ENCODE data around the gene NOP53. TPM values are rescaled to one million over a fixed set of nuclear protein-coding genes. Genes with fewer than 3 reads are reported as not detected.

Gene NOP53
- total RNA-seq, 4 donors from 2014 or later = 350 to 500 (median 454) TPM

DNA sequence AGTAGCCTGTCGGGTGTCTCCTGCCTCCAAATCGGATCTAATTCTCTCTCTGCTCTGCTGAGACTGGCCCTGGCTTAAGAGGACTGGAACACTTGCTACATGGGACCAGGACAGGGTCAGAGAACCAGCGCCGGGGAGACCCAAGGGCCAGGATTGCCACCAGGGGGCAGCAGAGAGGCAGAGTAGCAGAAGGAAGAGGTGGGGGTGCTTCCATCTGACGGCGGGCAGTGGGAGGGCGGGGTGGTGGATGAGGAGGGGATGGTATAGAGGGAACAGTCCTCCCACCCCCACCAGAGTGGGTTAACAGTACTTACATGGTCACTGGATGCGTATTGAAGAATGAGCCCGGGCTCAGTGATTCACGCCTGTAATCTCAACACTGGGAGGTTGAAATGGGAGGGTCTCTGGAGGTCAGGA lies 45.1 kb downstream of the NOP53 start:
- intact Hi-C loops (cut with DNase I) = no loop called here
- Histone ChIP-seq H3K4me1 (peaks cover 0 to 31% (median 27%) of the 10 kb centered on the region in 4 donors), H3K27ac (replicated peaks in 1 of 4) (no peak overlapping the region), H3K9me3 (no peaks in the 10 kb centered on the region), H3K4me3 (no peak overlapping the region), H3K27me3 (no peaks in the 10 kb centered on the region), H3K36me3 (peaks cover 6 to 26% (median 18%) of the 10 kb centered on the region in 4 donors)
- no peak for TF ChIP-seq EP300 (IDR thresholded peaks at IDR 0.05)
- TF ChIP-seq, protein P1, sequence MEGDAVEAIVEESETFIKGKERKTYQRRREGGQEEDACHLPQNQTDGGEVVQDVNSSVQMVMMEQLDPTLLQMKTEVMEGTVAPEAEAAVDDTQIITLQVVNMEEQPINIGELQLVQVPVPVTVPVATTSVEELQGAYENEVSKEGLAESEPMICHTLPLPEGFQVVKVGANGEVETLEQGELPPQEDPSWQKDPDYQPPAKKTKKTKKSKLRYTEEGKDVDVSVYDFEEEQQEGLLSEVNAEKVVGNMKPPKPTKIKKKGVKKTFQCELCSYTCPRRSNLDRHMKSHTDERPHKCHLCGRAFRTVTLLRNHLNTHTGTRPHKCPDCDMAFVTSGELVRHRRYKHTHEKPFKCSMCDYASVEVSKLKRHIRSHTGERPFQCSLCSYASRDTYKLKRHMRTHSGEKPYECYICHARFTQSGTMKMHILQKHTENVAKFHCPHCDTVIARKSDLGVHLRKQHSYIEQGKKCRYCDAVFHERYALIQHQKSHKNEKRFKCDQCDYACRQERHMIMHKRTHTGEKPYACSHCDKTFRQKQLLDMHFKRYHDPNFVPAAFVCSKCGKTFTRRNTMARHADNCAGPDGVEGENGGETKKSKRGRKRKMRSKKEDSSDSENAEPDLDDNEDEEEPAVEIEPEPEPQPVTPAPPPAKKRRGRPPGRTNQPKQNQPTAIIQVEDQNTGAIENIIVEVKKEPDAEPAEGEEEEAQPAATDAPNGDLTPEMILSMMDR (IDR thresholded peaks at IDR 0.05) = peak; percentile 69 to 92 (median 81)
- 18% methylated on average over 10 of the region's 10 CpGs for WGBS
- peak; percentile 95 for DNase-seq (ENCODE audit: extremely low spot score)

DNA sequence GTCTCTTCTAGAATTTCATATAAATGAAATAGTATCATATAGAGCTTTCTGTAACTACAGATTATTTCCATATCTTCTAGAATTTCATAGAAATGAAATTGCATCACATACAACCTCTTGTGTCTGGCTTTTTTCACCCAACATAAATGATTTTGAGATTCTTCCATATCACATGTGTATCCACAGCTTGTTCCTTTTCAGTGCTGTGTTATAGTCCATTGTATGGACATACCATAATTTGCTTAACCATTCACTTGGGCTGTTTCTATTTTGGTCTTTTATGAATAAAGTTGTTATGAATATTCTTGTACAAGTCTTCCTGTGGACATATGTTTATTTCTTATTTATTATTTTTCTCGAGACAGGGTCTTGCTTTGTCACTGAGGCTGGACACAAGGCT lies 47.3 kb downstream of the NOP53 start:
- no peak for DNase-seq (ENCODE audit: extremely low spot score)
- H3K27ac ChIP-seq (replicated peaks in 1 of 4) = no peak overlapping the region
- TF ChIP-seq EP300 (IDR thresholded peaks at IDR 0.05) (no peak), POLR2A (IDR thresholded peaks at IDR 0.05; ENCODE audit: low read depth) (no peak), POLR2AphosphoS5 (IDR thresholded peaks at IDR 0.05) (no peak)
- TF ChIP-seq, protein P1 (IDR thresholded peaks at IDR 0.05) = no peak
- peaks cover 0 to 7% (median 0%) of the 10 kb centered on the region in 4 donors for H3K36me3 ChIP-seq
- H3K4me1 ChIP-seq = peaks cover 0 to 23% (median 17%) of the 10 kb centered on the region in 4 donors
- WGBS = 91% methylated on average over 1 of the region's 1 CpG
- no peaks in the 10 kb centered on the region for H3K27me3 ChIP-seq
- H3K9me3 ChIP-seq = no peaks in the 10 kb centered on the region
- no peak overlapping the region for H3K4me3 ChIP-seq
- intact Hi-C loops (cut with DNase I) = no loop called here

DNA sequence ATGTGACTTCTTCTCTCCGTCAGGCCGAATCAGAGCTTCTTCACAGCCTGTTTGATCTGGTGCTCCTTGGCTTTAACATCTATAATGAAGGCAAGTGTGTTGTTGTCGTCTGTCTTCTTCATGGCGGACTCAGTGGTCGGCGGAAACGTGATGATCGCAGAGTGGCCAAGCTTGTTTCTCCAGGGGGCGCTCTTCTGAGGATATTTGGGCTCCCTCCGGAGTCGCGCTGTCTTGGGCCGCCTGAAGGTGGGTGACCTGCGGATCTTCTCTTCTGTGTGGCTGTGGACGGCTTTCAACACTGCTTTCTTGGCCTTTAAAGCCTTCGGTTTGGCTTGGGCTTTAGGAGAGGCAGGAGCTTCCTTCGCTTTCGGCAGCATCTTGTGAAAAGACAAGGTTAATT lies 49.2 kb downstream of the NOP53 start:
- intact Hi-C loops (cut with DNase I) = no loop called here
- Histone ChIP-seq H3K27me3 (no peaks in the 10 kb centered on the region), H3K4me1 (peaks cover 0 to 9% (median 8%) of the 10 kb centered on the region in 4 donors), H3K27ac (replicated peaks in 1 of 4) (no peak overlapping the region), H3K4me3 (no peak overlapping the region), H3K36me3 (no peaks in the 10 kb centered on the region), H3K9me3 (no peaks in the 10 kb centered on the region)
- no peak for DNase-seq (ENCODE audit: extremely low spot score)
- 86% methylated on average over 18 of the region's 18 CpGs for WGBS
- TF ChIP-seq POLR2AphosphoS5 (IDR thresholded peaks at IDR 0.05) = no peak
- no peak for TF ChIP-seq EP300 (IDR thresholded peaks at IDR 0.05)
- TF ChIP-seq, protein P1 (IDR thresholded peaks at IDR 0.05) = no peak
- no peak for TF ChIP-seq POLR2A (IDR thresholded peaks at IDR 0.05; ENCODE audit: low read depth)

DNA sequence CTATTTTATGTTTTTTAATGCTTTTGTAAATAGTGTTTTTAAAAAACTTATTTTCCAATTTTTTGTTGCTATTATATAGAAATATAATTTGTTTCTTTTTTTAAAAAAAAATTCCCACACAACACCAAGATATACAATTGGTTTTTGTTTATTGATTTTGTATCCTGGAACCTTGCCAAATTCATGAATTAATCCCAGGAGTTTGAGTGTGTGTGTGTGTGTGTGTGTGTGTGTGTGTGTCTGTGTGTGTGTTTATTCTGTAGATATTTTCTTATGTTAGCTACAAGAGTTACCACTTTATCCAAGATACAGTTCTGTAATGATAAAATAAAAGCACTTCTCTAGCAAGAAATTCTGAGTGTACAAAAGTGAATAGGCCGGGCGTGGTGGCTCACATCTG lies 51.4 kb downstream of the NOP53 start:
- intact Hi-C loops (cut with DNase I) = no loop called here

More for the DNA sequence above, 51.4 kb downstream of the NOP53 start:
- no peak for DNase-seq (ENCODE audit: extremely low spot score)
- Histone ChIP-seq H3K27me3 (no peaks in the 10 kb centered on the region), H3K9me3 (peaks cover 0 to 5% (median 0%) of the 10 kb centered on the region in 4 donors), H3K4me3 (no peak overlapping the region), H3K27ac (replicated peaks in 1 of 4) (no peak overlapping the region), H3K36me3 (no peaks in the 10 kb centered on the region), H3K4me1 (no peaks in the 10 kb centered on the region)
- TF ChIP-seq, protein P1 (IDR thresholded peaks at IDR 0.05) = no peak
- TF ChIP-seq POLR2A (IDR thresholded peaks at IDR 0.05; ENCODE audit: low read depth) (no peak), POLR2AphosphoS5 (IDR thresholded peaks at IDR 0.05) (no peak), EP300 (IDR thresholded peaks at IDR 0.05) (no peak)
- 89% methylated on average over 2 of the region's 2 CpGs for WGBS
